NCI-H1930 (cell line): Measurements from ENCODE around the gene VPS54.

ENCODE experiments used
- DNase-seq, 2 experiments: peaks; one replicate each; lab custom pipeline; 2025; lab: John Stamatoyannopoulos, UW

The VPS54 gene

DNA sequence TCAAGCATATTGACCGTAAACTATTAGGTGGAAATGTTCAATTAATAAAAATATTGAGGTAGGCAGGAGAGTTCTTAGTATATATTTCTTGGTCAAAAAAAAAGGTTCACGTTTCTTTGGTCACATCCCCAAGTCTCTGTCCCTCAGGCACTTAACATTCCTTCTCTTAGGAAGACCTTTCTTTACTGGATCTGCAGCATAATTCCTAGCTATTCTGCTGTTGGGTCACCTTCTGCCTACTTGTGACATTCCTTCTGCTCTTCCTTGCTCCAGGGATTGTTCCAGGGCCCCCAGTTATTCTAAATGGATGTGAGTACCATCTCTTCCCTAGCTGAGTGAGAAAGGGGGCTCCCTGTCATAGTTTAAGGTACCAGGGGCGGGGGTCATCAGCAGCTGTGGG is 173.4 kb downstream of the VPS54 start:
- DNase-seq, result no peak

DNA sequence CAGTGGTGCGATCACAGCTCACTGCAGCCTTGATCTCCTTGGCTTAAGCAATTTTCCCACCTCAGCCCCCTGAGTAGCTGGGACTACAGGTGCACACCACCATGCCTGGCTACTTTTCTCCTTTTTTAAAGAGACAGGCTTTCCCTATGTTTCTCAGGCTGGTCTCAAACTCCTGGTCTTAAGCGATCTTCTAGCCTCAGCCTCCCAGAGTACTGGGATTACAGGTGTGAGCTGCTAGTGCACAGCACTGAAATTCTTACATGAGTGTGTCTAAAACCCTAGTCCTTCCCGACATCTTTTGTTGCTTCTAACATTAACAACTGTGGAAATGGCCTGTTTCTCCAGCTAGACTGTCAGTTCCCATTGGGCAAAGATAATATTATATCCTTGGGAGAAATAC is 174.6 kb downstream of the VPS54 start:
- no peak for DNase-seq

DNA sequence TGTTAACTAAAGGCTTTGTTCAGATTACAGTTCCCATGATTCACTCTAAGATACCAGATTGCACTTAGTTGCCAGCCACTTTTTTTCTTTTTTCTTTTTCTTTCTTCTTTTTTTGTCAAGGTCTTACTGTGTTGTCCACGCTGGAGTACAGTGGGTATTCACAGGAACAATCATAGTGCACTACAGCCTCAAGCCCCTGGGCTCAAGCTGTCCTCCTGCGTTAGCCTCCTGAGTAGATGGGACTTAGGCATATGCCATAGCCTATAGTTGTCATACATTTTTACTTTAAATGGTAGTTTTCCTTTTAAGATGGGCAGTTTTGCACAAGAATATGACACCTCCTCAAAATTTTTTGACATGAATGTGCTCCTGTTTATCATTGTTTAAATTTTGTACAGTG is 175.4 kb downstream of the VPS54 start:
- DNase-seq, result no peak

DNA sequence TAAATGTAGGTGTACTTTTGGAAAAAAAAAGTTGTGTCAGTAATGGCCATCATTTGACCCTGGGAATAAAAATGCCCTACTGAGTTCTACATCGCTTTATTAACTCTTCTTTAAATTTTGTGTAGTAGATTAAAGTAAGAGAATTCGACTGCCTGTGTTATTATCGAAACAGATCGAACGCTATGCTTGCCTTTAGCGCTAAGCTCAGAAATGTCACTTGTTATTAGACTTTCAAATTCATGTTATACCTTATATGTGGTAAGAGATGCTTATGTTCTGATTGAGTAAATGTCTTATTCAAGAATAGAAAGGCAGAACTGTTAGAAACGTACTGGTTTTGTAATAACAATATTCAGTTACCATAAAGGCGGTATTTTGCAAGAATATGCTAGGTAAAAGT is 176.1 kb downstream of the VPS54 start:
- DNase-seq, result no peak

GRCh38 chr2:63842149-63843061 is 176.8 kb downstream of the VPS54 start:
- no peak for DNase-seq
